CD4-positive, alpha-beta T cell treated with Interleukin-2 at 100 ng/mL for 4 hours (primary cell): ENCODE measurements around the gene MAP1S.

ENCODE experiments used
- DNase-seq: peaks from one replicate; pipeline ENCODE4 v3.0.0-alpha.2; 2020; ENCODE audit warnings: low spot score

The MAP1S gene, protein sequence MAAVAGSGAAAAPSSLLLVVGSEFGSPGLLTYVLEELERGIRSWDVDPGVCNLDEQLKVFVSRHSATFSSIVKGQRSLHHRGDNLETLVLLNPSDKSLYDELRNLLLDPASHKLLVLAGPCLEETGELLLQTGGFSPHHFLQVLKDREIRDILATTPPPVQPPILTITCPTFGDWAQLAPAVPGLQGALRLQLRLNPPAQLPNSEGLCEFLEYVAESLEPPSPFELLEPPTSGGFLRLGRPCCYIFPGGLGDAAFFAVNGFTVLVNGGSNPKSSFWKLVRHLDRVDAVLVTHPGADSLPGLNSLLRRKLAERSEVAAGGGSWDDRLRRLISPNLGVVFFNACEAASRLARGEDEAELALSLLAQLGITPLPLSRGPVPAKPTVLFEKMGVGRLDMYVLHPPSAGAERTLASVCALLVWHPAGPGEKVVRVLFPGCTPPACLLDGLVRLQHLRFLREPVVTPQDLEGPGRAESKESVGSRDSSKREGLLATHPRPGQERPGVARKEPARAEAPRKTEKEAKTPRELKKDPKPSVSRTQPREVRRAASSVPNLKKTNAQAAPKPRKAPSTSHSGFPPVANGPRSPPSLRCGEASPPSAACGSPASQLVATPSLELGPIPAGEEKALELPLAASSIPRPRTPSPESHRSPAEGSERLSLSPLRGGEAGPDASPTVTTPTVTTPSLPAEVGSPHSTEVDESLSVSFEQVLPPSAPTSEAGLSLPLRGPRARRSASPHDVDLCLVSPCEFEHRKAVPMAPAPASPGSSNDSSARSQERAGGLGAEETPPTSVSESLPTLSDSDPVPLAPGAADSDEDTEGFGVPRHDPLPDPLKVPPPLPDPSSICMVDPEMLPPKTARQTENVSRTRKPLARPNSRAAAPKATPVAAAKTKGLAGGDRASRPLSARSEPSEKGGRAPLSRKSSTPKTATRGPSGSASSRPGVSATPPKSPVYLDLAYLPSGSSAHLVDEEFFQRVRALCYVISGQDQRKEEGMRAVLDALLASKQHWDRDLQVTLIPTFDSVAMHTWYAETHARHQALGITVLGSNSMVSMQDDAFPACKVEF

DNA sequence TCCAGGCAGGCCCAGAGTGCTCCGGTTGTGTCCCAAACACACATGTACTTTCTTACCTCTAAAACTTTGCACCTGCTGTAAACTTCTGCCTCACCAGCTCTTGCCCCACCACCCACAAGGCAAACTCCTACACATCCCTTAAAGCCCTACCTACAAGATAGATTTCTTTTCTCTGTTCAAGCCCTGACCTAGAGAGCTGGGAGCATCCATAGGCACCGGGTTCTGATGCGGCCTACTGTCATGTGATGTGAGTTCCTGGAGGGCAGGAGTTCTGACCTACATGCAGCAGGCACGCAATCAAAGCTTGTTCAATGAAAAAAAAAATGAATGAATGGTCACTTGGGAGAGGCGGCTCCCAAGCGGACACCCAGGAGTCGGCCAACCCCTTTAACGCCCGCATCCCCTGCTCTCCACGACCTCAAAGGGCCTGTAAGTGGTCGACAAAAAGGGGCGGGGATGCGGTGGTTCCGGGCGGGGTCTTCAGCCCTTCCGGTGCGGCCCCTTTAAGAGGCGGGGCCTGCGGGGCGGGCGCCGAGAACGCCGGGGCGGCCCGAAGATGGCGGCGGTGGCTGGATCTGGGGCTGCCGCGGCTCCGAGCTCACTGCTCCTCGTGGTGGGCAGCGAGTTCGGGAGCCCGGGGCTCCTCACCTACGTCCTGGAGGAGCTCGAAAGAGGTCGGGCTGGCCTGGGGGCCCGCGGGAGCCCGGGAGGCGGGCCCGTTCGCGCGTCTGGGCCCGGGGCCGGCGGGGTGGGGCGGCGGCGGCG, at the start of gene MAP1S:
Gene MAP1S (plus strand): TSS at position 534 of the 765 bp plus-strand sequence. CDS start 23 bp downstream, at position 557.
- peak; percentile 56 for DNase-seq

DNA sequence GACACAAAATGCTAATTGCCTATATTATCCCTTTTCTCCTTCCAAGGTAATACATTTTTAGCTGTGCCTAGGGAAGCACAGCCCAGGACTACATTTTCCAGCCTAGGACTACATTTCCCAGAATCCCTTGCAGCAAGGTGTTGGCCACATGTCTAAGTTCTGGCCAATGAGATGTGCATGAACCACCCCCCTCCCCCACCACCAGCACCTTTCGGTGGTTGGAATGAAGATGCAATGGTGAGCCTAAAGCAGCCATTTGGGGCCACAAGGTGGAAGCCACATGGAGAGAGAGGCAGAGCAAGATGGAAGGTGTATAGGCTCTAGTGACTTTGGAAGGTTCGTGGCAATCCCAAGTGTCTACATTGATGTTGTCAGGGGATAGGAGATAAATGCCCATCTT, 47.4 kb upstream of the MAP1S start:
- DNase-seq, result peak; percentile 11

DNA sequence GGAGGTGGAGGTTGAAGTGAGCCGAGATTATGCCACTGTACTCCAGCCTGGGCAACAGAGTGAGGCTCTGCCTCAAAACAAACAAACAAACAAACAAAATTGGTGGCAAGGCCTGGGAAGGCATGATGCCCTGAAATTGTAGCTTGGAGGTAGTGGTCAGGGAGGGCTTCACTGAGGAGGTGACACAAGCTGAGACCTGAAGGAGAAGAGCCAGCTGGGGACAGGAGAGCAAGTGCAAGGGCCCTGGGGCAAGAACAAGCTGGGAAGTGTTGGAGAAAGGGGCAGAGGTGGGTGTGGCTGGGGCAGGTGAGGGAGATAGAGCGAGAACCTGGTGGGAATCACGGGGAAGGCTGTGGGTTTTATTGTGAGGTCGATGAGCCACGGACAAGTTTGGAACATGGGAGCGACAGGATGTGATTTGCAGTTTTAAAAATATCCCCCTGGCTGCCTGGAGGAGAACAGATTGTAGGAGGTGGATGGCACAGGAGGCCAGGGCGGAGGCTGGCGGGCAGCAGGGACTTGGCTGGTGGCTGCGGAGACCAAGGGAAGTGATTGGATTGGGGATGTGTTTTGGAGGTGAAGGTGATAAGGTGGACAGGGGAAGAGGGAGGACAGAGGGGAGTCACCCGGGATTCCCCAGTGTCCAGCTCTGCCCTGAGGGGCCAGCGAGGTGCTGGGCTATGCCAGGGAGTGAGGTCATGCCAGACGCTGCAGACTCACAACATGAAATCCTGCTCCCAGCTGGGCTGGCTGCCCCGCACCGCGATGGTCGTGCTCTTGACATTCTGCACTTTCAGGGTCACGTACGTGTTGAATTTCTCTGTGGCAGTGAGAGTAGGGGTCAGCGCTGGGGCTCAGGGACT, 45.1 kb upstream of the MAP1S start:
- DNase-seq, result no peak

DNA sequence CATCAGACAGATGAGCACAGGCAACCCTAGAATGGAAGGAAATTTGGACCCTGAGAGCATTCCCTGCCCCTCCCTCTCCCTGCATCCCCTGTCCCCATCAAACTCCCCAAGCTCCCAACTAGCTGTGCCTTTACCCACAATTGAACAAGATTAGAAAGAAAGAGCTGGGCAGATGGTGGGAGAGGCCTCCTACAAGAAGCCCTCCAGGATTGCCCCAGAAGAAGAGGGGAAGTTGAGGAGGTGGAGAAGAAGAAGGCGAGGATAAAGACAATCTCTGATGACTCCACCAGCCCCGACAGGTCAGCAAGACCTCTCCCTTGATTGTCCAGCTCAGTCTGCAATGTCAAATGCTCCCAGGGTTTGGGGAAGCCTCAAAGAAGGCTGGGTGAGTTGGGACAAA, 43.0 kb upstream of the MAP1S start:
- DNase-seq, result no peak

DNA sequence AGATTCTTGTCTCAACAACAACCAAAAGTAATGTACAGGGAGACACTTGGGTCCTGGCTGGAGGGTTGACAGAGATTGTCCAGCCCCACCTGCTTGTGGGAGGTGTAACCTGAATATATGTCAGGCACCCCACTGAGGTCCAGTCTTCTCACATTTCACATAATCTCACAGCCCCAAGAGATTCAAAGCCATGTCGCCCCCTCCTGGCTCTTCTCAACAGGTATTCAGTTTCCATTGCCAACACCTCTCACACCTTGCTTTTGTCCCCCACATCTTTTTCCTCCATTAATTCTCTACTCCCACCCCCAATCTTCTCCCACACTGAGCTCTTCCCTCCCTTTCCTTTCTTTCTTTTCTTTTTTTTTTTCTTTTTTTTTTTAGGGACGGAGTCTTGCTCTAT, 42.3 kb upstream of the MAP1S start:
- DNase-seq, result no peak

DNA sequence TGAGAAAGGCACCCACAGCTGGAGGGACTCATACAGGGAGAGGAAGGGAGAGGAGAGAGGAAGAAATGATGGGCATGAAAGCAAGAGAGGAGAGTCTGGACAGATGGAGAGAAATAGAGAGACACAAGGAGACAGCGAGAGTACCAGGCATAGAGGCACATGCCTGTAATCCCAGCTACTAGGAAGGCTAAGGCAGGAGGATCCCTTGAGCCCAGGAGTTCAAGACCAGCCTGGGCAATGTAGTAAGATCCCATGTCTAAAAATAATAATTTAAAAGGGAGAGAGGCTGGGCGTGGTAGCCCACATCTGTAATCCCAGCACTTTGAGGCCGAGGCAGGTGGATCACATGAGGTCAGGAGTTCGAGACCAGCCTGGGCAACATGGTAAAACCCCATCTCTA, 40.4 kb upstream of the MAP1S start:
- DNase-seq, result no peak

DNA sequence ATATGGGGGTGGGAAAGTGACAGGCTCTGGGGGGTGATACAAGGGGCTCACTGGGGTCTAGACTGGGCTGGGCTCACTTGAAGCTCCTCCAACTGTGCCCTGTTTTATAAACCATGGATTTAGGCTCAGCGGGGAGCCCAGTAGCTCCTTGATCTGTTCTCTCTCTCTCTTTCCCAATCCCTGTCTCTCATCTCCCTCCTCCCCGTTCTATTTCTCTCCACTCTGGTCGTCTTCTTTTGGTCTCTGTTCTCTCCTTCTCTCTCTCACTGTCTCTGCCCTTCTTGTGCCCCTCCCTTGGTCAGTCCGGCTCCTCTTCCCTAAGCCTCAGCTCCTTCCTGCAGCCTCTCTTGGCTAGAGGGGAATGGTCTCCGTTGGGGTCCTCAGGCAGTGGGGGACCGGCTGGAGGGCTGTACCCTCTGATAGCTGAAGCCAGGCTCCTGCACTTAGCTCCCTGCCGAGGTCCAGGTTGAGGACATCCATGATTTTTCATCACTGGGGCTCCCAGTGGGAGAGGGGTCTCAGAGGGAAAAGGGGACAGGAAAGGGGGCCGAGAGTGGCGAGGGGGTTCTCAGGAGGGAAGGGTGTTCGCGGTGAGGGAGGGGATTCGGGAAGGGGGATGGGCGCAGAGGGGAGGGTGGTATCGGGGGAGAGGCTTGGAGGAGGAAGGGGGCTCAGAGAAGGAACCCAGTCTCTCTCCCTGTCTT, 39.6 kb upstream of the MAP1S start:
- DNase-seq, result no peak

DNA sequence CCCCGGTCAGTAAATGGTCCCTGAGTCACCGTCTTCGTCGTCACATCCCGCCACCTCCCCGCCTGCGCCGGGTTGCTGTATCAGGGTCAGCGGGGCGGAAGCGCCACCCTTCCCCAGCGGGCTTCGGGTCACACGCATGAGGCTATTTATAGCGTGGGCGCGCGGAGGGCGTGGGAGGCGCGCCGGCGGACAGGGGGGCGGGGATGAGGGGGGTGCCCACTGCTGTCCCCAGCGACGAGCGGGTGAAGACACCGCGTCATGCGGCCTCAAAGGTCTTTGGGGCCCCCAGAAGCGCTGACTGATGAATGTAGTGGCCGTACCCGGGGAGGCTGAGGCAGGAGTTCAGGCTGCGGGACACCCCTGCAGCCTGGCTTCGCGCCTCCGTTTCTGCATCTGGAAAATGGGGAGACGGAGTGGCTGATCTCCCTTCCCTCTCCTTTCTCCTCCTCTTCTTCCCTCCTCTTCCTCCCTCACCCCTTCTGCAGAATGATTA, 39.0 kb upstream of the MAP1S start:
- DNase-seq, result peak; percentile 35

DNA sequence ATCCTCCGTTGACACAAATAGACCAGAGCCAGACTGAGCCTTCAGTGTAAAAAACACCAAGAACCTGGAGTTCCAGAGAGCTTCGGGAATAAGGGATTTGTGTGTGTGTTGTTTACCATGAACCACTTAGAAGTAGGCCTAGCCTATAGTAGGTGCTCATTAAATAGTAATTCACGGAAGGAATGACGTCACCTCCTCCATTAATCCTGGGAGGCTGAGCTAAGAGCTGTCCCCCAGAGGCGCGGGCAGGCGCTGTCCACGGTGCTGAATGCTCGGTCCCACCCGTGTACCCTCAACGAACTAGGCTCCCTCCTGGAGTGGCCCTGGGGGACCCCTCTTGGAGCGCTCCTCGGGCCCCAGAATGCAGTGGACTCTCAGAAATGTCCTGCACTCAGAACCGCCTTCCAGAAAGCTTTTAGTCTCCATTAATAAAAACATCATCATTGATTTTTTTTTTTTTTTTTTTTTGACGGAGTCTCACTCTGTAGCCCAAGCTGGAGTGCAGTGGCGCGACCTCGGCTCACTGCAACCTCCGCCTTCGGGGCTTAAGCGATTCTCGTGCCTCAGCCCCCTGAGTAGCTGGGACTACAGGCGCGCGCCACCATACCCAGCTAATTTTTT, 37.7 kb upstream of the MAP1S start:
- peak; percentile 17 for DNase-seq

DNA sequence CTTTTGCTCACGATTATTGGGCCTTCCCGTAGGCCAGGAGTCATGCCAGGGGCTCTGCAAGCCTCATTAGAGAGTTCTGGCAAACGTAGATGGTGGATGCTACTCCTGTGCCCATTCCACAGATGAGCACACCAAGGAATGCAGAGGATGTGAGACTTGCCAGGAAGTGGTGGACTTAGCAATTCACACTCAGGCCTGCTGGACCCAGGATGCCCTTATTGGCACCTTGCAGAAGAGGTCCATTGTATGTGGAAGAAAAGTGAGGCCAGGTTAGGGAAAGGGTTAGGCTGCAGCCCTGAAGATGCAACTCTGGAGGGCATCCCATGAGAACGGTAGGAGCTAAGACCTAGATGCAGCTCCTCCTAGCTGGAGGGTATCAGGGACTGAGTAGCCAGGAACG, 37.0 kb upstream of the MAP1S start:
- DNase-seq, result no peak

DNA sequence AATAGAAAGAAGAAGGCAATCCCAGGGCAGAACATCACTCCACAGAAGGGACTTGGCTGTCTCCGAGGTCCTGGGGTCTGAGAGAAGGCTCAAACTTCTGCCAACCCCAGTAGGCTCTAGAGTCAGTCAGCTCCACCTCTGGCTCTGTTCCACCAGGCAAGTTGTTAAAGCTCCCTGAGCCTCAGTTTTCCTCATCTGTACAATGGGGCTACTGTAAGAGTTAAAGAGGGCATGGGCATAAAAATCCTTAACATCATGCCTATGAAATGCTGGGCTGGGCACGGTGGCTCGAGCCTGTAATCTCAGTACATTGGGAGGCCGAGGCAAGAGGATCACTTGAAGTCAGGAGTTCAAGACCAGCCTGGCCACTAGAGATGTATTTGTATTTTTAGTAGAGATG, 36.2 kb upstream of the MAP1S start:
- DNase-seq, result no peak

DNA sequence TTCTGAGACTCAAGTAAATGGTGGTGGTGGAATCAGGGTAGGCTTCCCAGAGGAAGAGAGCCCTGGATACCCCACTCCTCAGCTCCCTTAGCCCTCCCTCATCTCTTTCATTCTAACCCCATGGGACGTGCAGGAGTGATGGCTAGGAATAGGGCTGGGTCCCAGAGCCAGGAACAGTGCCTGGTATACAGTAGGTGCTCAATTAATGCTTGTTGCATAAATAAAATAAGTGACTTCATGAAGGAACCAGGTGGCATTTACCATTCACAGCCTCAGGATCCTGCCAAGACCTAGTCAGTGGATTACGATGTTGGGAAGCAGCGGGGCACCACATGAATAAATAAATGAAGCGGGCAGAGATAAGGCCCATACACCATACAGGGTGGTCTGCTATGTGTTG, 35.0 kb upstream of the MAP1S start:
- no peak for DNase-seq

DNA sequence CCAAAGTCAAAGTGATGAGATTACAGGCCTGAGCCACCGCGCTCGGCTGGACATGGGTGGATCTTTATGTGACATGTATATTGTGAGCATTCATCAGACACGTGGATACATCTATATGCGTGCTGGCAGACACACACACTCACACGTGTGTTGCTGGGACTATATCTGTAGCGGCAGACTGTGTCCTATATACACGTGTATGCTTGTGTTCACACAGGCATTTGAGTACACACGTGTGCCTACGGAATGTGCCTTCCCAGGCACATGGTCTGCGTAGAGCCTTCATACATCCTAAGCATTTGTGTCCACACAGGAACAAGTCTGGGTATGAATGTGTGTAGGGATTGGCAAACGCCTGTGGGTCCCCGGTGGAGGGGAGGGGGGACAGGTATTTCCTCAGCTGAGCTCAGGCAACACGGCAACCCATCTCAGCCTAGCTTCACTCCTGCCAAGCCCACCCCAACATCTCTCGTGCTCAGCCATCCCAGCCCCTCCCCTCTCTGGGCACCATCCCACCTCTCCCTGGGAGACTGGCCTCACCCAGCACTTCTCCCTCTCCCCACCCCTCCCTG, 33.7 kb upstream of the MAP1S start:
- no peak for DNase-seq

DNA sequence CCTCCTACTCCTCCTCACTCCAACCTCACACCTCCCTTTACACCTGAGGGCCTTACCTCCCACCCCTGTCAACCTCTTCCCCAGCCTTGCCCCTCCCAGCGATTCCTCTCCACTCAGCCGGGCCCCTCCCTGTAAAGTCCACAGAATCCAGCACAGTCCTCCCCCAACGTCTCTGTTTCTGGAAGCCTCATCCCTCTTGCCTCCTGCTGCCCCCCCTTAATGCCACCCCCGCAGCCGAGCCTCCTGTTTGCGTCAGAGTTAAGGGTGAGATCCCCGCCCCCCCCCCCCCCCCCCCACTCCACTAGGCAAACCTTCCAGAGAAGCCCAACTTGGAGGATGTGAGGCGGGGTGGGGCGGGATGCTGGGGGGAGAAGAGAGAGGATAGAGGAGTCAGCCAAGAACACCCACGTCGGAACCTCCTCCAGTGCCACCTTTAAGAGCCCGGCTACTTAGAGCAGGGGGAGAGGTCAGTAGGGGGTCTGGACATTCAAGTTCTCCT, 33.2 kb upstream of the MAP1S start:
- DNase-seq, result no peak

DNA sequence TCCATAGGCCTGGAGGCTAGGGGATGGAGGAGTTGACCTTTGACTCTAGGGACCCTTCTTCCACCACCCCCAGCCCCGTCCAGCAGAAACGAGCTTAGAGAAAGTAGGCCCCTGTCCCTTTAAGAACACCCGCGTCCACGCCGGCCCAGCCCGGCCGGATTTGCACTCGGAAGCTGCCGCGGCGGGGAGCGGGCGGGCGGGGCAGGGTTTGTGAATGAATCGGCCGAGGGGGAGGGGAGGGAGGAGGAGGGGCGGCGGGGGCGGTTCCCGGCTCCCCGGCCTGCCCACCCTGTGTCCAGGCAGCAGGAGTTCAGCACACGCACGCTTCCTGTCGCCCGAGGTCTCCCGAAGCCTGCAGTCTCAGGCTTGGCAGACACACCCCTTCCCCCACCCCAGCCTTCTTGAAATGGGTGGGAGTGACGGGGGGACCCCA, 32.7 kb upstream of the MAP1S start:
- DNase-seq, result no peak

DNA sequence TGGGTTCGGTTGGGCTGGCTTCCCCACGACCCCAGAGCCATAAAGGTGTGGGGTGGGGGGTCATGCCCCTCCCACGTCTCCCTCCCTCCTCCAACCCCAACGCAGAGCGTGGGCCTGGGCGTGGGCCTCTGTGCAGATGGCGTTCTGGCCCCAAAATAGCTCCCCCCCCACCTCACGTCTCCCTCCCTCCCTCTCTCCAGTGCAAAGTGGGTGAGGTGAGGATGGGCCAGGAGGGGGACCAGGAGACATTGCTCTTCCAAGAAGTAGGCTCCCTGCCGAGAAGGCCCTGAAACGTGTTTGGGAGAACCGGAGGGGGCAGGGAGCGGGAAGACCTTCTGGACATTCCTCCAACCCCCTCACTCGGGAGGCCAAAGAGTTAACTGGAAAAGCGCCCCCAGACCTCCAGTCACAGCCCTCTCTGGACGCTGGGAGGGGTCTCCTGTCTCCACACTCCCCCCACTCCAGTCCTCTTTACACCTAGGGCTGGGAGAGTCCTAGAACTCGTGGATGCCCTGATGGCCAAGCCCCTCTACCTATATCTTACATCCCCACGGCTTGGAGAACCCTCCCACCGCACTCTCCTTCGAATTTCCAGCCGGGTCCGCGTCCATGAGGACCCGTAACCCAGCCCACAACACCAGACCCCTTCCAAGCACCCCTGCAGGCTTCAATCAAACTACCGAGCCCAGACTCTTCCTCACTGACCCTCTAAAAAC, 32.0 kb upstream of the MAP1S start:
- DNase-seq, result no peak

DNA sequence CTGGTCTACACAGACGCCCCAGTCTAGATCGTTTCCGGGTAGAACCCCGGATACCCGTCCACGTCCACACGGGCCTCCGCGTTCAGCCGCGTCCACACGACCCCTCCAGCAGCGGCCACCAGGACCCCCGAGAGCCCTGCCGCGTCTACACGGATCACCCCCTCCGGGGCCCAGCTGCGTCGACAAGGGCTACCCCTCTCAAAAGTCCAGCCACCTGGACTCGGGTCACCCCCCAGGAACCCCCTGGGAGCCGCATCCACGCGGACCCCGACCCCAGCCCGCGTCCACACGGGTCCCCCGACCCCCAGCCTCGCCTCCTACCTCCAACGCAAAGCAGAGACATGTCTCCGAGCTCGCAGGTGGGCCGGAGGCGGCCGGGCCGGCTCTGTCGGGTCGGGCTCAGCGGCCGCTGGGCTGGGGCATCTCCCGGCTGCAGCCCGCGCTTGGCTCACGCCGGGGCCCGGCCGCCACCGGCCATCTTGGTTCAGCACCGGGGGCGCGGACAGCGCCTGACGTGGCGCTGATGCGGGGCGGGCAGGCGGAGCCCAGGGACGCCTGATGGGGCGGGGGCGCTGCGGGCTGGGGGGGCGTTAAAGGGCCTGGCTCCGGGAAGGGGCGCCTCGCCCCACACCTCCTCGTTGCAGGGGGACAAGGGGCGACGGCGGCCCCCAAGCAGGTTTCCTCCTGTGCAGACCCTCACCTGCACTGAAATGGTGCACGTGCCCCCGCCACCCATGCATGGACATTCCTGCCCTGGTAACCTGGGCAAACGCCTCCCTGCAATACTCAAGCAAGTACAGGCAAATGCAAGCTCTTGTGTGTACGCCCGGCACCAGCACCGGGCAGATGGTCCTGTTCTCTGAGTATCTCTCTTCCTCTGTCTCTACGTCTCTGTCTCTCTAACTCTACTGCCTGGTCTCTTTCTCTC, 31.2 kb upstream of the MAP1S start, which contains the start of gene UNC13A:
Gene UNC13A (minus strand): TSS at position 498 of the 928 bp plus-strand sequence. CDS start 155 bp downstream, at position 343.
- DNase-seq, result peak; percentile 21
